Stomach (tissue), 4 donors: ENCODE measurements around the gene ARMH1.

Experiments
- CTCF ChIP-seq, 7 experiments: fragments of 450-650 bp in 4 of 7; fragments of 200-600 bp in 3 of 7; sonication (generic) in 3 of 7; IDR thresholded peaks; one replicate each; pipeline ENCODE4 v1.5.1; 2016 to 2019; ENCODE audit warnings: antibody characterized with exemption in 7 of 7, control low read depth in 2 of 7, mild to moderate bottlenecking in 1 of 7
- POLR2A ChIP-seq, 4 donors: fragments of 450-650 bp; IDR thresholded peaks; one replicate each; pipeline ENCODE4 v1.6.1; 2016; ENCODE audit warnings: antibody characterized with exemption in 4 of 4, control low read depth in 2 of 4, mild to moderate bottlenecking in 1 of 4, moderate library complexity in 1 of 4

DNA sequence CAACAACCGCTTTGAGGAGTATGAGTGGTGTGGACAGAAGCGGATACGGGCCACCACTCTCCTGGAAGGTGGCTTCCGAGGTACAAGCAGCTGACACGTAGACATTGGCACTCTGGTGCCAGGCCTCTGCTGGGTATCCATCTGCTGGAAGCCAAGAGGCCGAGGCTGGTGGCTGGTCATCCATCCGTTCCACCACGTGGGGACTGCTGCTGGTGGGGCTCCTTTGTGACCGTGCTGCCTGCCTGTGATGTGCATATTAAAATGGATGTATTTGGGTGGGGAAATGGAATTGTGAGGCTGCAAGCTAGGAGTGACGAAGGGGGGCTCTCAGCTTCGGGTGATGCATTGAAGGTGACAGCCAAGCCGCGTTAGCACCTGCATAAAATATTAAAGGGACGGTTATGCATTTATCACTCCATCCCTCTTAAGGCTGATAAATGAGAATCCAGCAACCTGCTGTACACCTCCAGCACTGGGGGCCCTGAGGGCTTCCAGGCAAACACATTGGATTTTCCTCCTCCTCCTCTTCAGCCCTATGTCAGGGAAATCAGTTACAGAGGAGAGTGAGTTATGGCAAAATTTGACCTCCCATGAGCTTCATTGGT is 38.3 kb upstream of the ARMH1 start:
- TF ChIP-seq CTCF (IDR thresholded peaks at IDR 0.05) (no peak), POLR2A (IDR thresholded peaks at IDR 0.05) (no peak)
